Activated T-cell treated with anti-CD3 and anti-CD28 coated beads for 1 hour (primary cell): Measurements from ENCODE around the gene PPP2R5B.

Experiments
- DNase-seq: peaks from one replicate; pipeline ENCODE4 v3.0.0-alpha.2; 2020; ENCODE audit warnings: low read depth

PPP2R5B gene

GRCh38 chr11:64888729-64889511, 35.6 kb upstream of the PPP2R5B start:
- DNase-seq = no peak

- DNase-seq = no peak
Observed at GRCh38 chr11:64890522-64890939, 34.0 kb upstream of the PPP2R5B start.

GRCh38 chr11:64891215-64891848, 33.2 kb upstream of the PPP2R5B start:
- DNase-seq = no peak

DNA sequence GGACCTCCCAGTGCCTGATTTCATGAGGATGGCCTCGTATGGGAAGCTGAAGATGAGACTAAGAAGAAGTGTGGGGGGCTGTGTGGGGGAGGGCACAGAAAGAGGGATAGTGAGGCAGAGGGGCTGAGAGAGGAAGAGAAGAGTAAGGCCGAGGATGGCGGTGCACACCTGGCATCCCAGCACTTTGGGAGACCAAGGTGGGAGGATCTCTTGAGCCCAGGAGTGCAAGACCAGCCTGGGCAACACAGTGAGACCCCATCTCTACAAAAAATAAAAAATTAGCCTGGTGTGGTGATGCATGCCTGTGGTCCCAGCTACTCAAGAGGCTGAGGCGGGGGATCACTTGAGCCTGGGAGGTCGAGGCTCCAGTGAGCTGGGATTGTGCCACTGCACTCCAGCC, 32.6 kb upstream of the PPP2R5B start:
- no peak for DNase-seq

DNA sequence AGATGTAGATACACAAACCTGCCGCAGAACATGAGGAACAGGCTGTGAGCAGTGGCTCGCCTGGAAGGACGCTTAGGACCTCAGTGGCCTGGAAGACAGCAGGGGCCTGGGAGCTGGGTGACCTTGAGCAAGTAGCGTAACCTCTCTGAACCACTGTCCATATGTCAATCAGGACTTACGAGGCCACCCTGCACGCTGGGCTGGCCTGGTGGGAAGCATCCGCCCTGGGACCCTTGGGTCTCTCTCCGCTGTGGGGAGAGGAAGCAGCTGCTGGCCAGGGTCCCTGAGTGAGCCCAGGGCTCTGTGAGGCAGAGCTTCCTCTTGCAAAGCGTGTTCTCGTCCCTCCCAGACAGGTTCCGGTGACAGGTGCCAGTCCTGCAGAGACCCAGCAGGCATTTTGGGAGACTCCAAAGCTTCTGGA, 32.1 kb upstream of the PPP2R5B start:
- no peak for DNase-seq

DNA sequence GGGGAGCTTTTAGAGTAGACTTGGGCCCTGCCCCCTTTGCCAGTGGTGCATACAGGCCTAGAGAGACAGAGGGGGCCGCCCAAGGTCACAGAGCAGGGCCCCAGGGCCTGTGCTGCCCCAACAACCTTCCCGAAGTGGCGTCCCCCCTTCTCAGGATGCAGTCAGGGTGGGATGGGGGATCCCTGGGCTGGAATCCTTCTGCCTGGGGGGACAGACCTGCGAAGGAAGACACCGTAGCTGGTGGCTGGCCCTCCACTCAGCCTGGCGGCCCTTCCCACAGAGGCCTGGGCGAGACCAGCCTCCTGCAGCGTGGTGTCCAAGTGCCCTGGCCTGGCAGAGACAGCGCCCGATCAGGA, 31.7 kb upstream of the PPP2R5B start:
- DNase-seq = no peak

GRCh38 chr11:64893194-64894069, 31.1 kb upstream of the PPP2R5B start:
- DNase-seq = no peak

- DNase-seq = peak; percentile 93
Observed at GRCh38 chr11:64894070-64894811, 30.2 kb upstream of the PPP2R5B start.

DNA sequence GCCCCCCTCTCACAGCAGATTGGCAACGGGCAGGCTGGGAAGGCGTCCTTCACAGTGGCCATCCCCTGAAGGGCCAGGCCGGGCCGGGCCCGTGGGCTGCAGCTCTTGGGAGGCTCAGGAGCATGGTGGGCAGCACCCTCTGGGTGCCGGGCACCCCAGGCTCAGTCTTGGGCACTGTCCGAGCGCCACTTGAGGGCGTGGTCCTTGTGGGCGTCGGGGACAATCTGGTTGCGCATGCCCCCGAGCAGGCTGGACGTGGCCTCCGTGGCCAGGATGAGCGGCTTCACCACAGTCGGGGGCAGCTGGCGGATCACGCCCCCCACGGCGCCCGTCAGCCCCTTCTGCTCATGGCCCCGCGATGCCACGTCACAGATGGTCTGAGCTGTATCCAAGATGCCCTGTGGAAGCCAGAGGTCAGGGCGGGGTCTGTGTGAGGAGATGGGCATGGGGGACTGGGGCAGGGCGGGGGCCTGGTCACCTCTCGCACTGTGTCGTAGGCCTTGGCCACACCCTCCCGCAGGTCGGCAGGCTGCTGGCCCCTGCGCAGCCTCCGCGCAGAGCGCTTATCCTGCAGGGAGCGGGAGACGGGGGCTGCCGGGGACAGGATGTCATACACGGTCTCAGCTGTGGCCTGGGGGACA, 29.6 kb upstream of the PPP2R5B start:
- no peak for DNase-seq

GRCh38 chr11:64896448-64897022, 28.0 kb upstream of the PPP2R5B start:
- DNase-seq = no peak

DNA sequence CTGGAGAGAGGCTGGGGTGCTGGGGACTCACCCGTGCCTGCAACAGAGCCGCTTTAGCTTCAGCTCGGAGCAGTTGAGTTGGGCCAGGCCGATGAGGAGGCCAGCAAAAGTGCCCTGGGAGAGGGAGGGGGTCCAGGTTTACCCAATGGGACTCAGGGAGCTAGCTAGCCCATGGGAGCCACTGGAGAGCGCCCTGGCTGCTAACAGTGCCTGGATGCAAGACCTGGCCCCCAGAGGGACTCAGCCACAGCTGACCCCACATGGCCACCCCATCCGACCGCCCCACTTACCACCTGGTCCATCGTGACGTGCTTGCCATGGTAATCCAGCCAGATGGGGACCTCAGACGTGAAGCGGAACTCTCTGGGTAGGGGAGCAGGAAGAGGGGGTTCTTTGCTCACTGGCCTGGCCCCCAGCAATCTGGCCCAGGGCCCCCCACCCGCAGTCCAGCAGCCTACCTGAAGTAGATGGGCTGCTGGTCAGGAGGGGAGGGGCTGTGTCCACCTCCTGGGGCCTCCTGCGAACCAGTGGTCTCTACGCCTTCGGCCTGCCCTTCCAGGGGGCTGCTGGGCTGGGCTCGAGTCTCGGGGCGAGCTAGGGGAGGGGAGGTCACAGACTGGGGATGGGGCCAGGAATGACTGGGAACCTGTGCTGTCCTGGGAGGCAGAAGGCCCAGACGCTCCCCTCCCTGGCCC, 27.0 kb upstream of the PPP2R5B start:
- no peak for DNase-seq

DNA sequence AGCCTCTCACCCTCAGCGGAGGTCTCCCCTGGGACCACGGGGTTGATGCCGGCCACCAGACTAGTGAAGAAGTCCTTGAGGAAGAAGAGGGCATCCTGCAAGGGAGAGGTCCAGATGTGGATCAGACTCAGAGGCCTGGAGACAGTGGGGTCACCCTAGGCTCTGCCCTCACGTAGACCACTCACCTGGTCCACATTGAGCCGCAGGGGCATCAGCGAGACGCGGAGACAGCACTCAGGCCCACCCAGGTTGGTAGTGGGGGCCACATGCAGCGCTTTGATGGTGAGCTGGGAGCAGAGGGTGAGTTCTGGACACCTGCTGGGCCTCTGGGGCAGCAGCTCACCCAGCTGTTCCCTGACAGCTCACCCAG, 26.4 kb upstream of the PPP2R5B start:
- DNase-seq = no peak

DNA sequence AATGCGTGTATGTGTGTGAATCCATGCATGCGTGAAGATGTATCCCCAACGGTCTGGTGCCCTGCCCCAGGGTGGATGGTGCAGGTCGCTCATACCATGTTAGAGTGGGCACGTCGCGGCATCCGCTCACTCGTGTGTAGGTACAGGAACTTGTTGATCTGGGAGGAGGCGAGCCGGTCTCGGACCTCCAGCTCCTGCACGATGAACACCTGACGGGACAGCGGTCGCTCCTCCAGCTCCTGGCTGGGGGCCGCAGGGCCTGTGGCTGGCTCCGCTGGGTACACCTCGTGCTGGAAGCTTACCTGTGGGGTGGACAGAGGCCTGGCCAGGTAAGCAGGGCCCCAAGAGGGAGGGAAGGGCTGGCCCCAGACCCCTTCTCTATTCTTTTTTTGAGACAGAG, 25.9 kb upstream of the PPP2R5B start:
- no peak for DNase-seq

DNA sequence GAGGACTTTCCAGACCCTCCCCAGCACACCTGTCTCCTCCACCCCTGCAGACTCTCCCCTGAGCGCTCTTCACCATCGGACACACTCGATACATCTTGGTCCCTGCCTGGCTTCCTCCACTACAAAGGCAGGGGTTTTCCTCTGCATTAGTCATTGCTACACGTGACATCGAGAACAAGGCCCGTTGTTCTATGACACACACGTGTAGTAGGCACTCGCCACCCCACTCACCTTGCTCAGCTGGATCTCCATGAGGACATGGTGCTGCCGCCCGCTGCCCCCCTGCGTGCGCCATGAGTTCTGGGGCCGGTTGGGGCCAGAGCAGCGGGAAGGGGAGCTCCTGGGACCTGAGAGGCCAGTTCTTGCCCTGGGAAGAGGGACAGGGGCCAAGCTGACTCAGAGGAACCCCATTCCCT, 24.2 kb upstream of the PPP2R5B start:
- peak; percentile 45 for DNase-seq

GRCh38 chr11:64900774-64901173, 23.7 kb upstream of the PPP2R5B start:
- no peak for DNase-seq

DNA sequence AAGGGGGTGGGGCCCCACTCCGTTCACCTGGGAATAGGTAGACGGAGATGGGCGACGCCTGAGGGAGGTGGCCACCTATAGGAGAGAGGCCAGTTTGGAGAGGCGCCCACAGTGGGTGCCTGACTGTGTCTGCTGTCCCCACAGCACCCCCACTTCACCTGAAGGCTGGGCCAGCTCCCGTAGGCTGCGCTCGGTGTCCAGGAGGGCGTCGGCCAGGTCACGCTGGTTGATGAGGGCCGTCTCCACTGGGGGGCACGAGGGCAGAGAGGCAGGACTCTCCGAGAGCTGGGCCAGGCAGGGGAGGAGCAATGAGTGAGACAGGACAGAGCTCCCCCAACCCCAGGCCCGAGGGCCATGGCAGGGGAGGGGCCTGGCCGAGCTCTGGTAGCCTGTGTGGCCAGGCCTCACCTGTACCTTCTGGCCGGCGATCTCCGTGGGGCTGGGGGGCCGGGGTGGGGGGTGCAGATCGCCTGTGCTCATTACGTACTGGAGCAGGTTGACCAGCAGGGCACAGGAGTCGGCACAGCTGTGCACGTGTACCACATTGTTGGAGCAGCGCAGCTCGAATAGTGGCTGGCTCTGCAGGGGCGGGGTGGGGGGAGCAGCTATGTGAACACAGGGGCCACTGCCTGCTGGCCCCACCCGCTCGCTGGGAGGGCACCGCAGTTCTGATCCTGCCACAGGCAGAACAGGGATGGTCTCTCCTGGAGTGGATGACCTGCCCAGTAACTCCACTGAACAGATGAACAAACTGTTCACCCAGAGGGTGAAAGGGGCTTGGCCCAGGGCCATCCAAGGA, 22.2 kb upstream of the PPP2R5B start:
- no peak for DNase-seq

GRCh38 chr11:64903291-64903833, 21.1 kb upstream of the PPP2R5B start:
- DNase-seq = no peak

GRCh38 chr11:64905516-64906313, 18.8 kb upstream of the PPP2R5B start:
- DNase-seq = no peak

DNA sequence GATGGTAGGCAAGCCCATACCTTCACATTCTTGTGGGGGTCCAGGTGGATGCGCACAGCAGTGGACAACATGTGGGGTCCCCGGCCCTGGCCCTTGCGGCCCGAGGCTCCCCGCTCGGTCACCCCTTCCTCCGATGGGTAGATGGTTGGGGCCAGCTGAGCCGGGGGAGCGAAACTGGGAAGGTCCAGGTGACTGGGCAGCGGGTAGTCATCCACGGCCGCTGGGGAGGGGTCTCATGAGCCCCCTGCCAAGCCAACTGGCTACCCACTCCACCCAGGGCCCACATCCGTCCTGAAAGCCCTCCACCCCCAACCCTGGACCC, 18.2 kb upstream of the PPP2R5B start:
- DNase-seq = no peak
